H1 (cell line): ENCODE data around the gene RNASE3. TPM values are rescaled to one million over a fixed set of nuclear protein-coding genes. Genes with fewer than 3 reads are reported as not detected.
A peak's percentile ranks its signal among the peaks of the same experiment; 100 is the strongest.

Experiments
- ASH2L ChIP-seq: fragments of 200-600, 300-600 bp; sonication (generic); IDR thresholded peaks from one replicate; pipeline ENCODE4 v1.7.1; 2017; ENCODE audit warnings: low read length
- BACH1 ChIP-seq: IDR thresholded peaks from 2 replicates; pipeline ENCODE4 v1.6.1; 2012; ENCODE audit warnings: low read length, improper control_type of control experiment
- CEBPB ChIP-seq: IDR thresholded peaks from 2 replicates; pipeline ENCODE4 v1.6.1; 2012; ENCODE audit warnings: low read depth, low read length
- CREB1 ChIP-seq: IDR thresholded peaks from 2 replicates; pipeline ENCODE4 v1.6.1; 2012; ENCODE audit warnings: inconsistent platforms
- CTCF ChIP-seq, 3 experiments: IDR thresholded peaks; 1 replicate in 2 of 3; 2 replicates in 1 of 3; pipeline versions ENCODE4 v1.5.1 to v1.6.1; 2011; ENCODE audit warnings: low read length in 3 of 3, mild to moderate bottlenecking in 3 of 3, inconsistent platforms in 2 of 3, low read depth in 1 of 3, moderate library complexity in 1 of 3; ENCODE audit not compliant: insufficient read depth in 1 of 3; ENCODE audit errors: control extremely low read depth in 1 of 3
- EZH2 ChIP-seq: fragments of 200-600 bp; sonication (generic); IDR thresholded peaks from 2 replicates; pipeline ENCODE4 v1.7.1; 2012; ENCODE audit warnings: low read depth, mild to moderate bottlenecking, moderate library complexity, low read length, inconsistent platforms; ENCODE audit not compliant: severe bottlenecking
- GABPA ChIP-seq: IDR thresholded peaks from 2 replicates; pipeline ENCODE4 v1.6.1; 2011; ENCODE audit warnings: mild to moderate bottlenecking, low read length, moderate library complexity, borderline replicate concordance; ENCODE audit not compliant: insufficient read depth
- HDAC2 ChIP-seq, 2 experiments: fragments of 300-600 bp in 1 of 2; sonication (generic) in 1 of 2; IDR thresholded peaks; 2 replicates each; pipeline ENCODE4 v1.6.1; 2011 to 2012; ENCODE audit warnings: low read depth in 2 of 2, low read length in 2 of 2, mild to moderate bottlenecking in 2 of 2, moderate library complexity in 2 of 2, borderline replicate concordance in 1 of 2, inconsistent platforms in 1 of 2
- MAX ChIP-seq: IDR thresholded peaks from 2 replicates; pipeline ENCODE4 v1.6.1; 2012; ENCODE audit warnings: inconsistent platforms
- RFX5 ChIP-seq: IDR thresholded peaks from 2 replicates; pipeline ENCODE4 v1.6.1; 2011; ENCODE audit warnings: low read depth, low read length, improper control_type of control experiment, borderline replicate concordance
- SIN3A ChIP-seq, 2 experiments: IDR thresholded peaks in 1 of 2; conservative IDR thresholded peaks in 1 of 2; 2 replicates each; pipeline ENCODE4 v1.6.1; 2011 to 2012; ENCODE audit warnings: low read length in 2 of 2, improper control_type of control experiment in 1 of 2, low read depth in 1 of 2, mild to moderate bottlenecking in 1 of 2
- TAF1 ChIP-seq: IDR thresholded peaks from 2 replicates; pipeline ENCODE4 v1.6.1; 2011; ENCODE audit warnings: mild to moderate bottlenecking, low read depth, low read length
- TAF7 ChIP-seq: optimal IDR thresholded peaks from 2 replicates; pipeline ENCODE3; 2011; ENCODE audit warnings: low read depth, mild to moderate bottlenecking, inconsistent platforms, low read length, moderate library complexity, borderline replicate concordance
- TBP ChIP-seq: IDR thresholded peaks from 2 replicates; pipeline ENCODE4 v1.6.1; 2011; ENCODE audit warnings: low read depth, low read length, improper control_type of control experiment
- polyA plus RNA-seq, 7 experiments: library from polyadenylated mRNA; depleted of rRNA in 3 of 7; stranded (reverse) in 5 of 7; unstranded in 2 of 7; fragments of >200 nt in 5 of 7; fragments of 200-250 nt in 2 of 7; gene quantifications; 1 replicate in 5 of 7; 2 replicates in 1 of 7; 4 replicates in 1 of 7; pipeline versions ENCODE4 v1.2.1 to v1.2.3, GENCODE V29; 2011 to 2013; ENCODE audit warnings: missing spikeins in 2 of 7, mixed read lengths in 2 of 7
- total RNA-seq: library from RNA; stranded (reverse); fragmentation: NEBNext Ultra II Directional; extraction: Animal tissue kit (Norgen Biotek cat#: 25700); gene quantifications from 2 replicates; pipeline ENCODE4 v1.2.1, GENCODE V29; 2021

The RNASE3 gene
- total and polyA plus RNA-seq, 2 of the 8 experiments (the other 6 are each of a cell fraction or from before 2014, with no cell fraction given), result not detected

- peak; percentile 22 for TF ChIP-seq TAF7
- TF ChIP-seq BACH1, result no peak
- peak; percentile 97 for TF ChIP-seq GABPA
- no peak for TF ChIP-seq RFX5
- peak; percentile 15 for TF ChIP-seq EZH2
- TF ChIP-seq MAX, result no peak
- peak; percentile 89 to 92 (median 89) for TF ChIP-seq CTCF (IDR thresholded peaks at IDR 0.05; ENCODE audit: control extremely low read depth in 1 of 3, insufficient read depth in 1 of 3, low read depth in 1 of 3, low read length in 3 of 3)
- TF ChIP-seq ASH2L, result peak; percentile 72
- peak; percentile 54; the same call in 1 of the 2 replicates for TF ChIP-seq CREB1
- TF ChIP-seq SIN3A (conservative IDR thresholded peaks at IDR 0.05 in 1 of 2, IDR thresholded peaks at IDR 0.05 in 1 of 2; ENCODE audit: low read depth in 1 of 2, low read length in 2 of 2), result 0 out of 4 replicates have a peak, but pooled peaks of 1 of the 2 experiments have one; percentile 36
- TF ChIP-seq TBP, result peak; percentile 66
- TF ChIP-seq TAF1, result peak; percentile 65; the same call in 1 of the 2 replicates
- TF ChIP-seq HDAC2 (IDR thresholded peaks at IDR 0.05; ENCODE audit: borderline replicate concordance in 1 of 2, low read depth in 2 of 2, low read length in 2 of 2), result no peak
- TF ChIP-seq CEBPB, result peak; percentile 84
- TF ChIP-seq, all 59 proteins: peak for 18
Measured at GRCh38 chr14:20873370-20874177, 17.6 kb upstream of the RNASE3 start (continued).
